Mesenchymal stem cell (in vitro differentiated cells and primary cell): Measurements from ENCODE around the gene TRAPPC2. TPM values are rescaled to one million over a fixed set of nuclear protein-coding genes. Genes with fewer than 3 reads are reported as not detected.
A peak's percentile ranks its signal among the peaks of the same experiment; 100 is the strongest.

Experiments used
- DNase-seq: peaks from one replicate; pipeline ENCODE4 v3.0.0-alpha.2; 2013
- H2AFZ ChIP-seq: one replicate; pipeline ENCODE4 v1.6.1; 2013; ENCODE audit warnings: low read depth, mild to moderate bottlenecking, control low read depth, inconsistent platforms, low read length, moderate library complexity
- H2AK5ac ChIP-seq: 2 replicates; pipeline ENCODE4 v1.6.1; 2013; ENCODE audit warnings: low read length, moderate library complexity, mild to moderate bottlenecking, inconsistent platforms; ENCODE audit not compliant: severe bottlenecking
- H2BK120ac ChIP-seq: one replicate; pipeline ENCODE4 v1.6.1; 2013; ENCODE audit warnings: low read depth, mild to moderate bottlenecking, inconsistent platforms, low read length, moderate library complexity
- H2BK12ac ChIP-seq, 2 experiments: one replicate each; pipeline ENCODE4 v1.6.1; 2013; ENCODE audit warnings: inconsistent platforms in 2 of 2, low read length in 2 of 2, mild to moderate bottlenecking in 2 of 2, moderate library complexity in 2 of 2, control low read depth in 1 of 2
- H2BK15ac ChIP-seq: one replicate; pipeline ENCODE4 v1.6.1; 2013; ENCODE audit warnings: mild to moderate bottlenecking, low read depth, inconsistent platforms; ENCODE audit not compliant: poor library complexity, severe bottlenecking
- H2BK5ac ChIP-seq: 2 replicates; pipeline ENCODE4 v1.6.1; 2013; ENCODE audit warnings: low read depth, mild to moderate bottlenecking, low read length, control low read depth, inconsistent platforms; ENCODE audit not compliant: poor library complexity, severe bottlenecking
- H3K14ac ChIP-seq, 2 experiments: one replicate each; pipeline ENCODE4 v1.6.1; 2013; ENCODE audit warnings: inconsistent platforms in 2 of 2, low read length in 2 of 2, control low read depth in 1 of 2, mild to moderate bottlenecking in 1 of 2, moderate library complexity in 1 of 2
- H3K18ac ChIP-seq, 2 experiments: one replicate each; pipeline ENCODE4 v1.6.1; 2013; ENCODE audit warnings: inconsistent platforms in 2 of 2, low read length in 2 of 2, control low read depth in 1 of 2, low read depth in 1 of 2, mild to moderate bottlenecking in 1 of 2
- H3K23ac ChIP-seq, 2 experiments: one replicate each; pipeline ENCODE4 v1.6.1; 2013; ENCODE audit warnings: inconsistent platforms in 2 of 2, low read length in 2 of 2, mild to moderate bottlenecking in 2 of 2, moderate library complexity in 2 of 2, control low read depth in 1 of 2
- H3K27ac ChIP-seq: 2 replicates; pipeline ENCODE4 v1.5.1; 2013; ENCODE audit warnings: mild to moderate bottlenecking, moderate library complexity, low read length, control low read depth, inconsistent platforms; ENCODE audit not compliant: poor library complexity, severe bottlenecking
- H3K27me3 ChIP-seq, 2 experiments: 2 replicates each; pipeline versions ENCODE4 v1.6.1 to v1.7.0; 2013; ENCODE audit warnings: low read length in 2 of 2, mild to moderate bottlenecking in 2 of 2, moderate library complexity in 2 of 2, control low read depth in 1 of 2, inconsistent platforms in 1 of 2; ENCODE audit not compliant: control insufficient read depth in 1 of 2, insufficient read depth in 1 of 2
- H3K36me3 ChIP-seq, 2 experiments: 2 replicates each; pipeline versions ENCODE4 v1.6.1 to v1.7.0; 2013; ENCODE audit warnings: low read length in 2 of 2, control low read depth in 1 of 2, inconsistent platforms in 1 of 2, low read depth in 1 of 2, mild to moderate bottlenecking in 1 of 2; ENCODE audit not compliant: insufficient read depth in 2 of 2, control insufficient read depth in 1 of 2
- H3K4ac ChIP-seq, 2 experiments: one replicate each; pipeline ENCODE4 v1.6.1; 2013; ENCODE audit warnings: inconsistent platforms in 2 of 2, low read length in 2 of 2, mild to moderate bottlenecking in 2 of 2, moderate library complexity in 2 of 2, control low read depth in 1 of 2, low read depth in 1 of 2
- H3K4me1 ChIP-seq: 2 replicates; pipeline ENCODE4 v1.6.1; 2013; ENCODE audit warnings: low read depth, low read length, control low read depth; ENCODE audit not compliant: control insufficient read depth, insufficient read depth
- H3K4me2 ChIP-seq: 2 replicates; pipeline ENCODE4 v1.6.1; 2013; ENCODE audit warnings: low read length, mild to moderate bottlenecking, inconsistent platforms; ENCODE audit not compliant: poor library complexity, severe bottlenecking
- H3K4me3 ChIP-seq, 2 experiments: 2 replicates each; pipeline versions ENCODE4 v1.5.1 to v1.7.0; 2013; ENCODE audit warnings: low read length in 2 of 2, mild to moderate bottlenecking in 2 of 2, control low read depth in 1 of 2, low read depth in 1 of 2; ENCODE audit not compliant: insufficient read depth in 1 of 2
- H3K79me1 ChIP-seq: replicated peaks from 2 replicates; pipeline ENCODE4 v1.6.1; 2013; ENCODE audit warnings: mild to moderate bottlenecking, control low read depth, low read length, inconsistent platforms; ENCODE audit not compliant: poor library complexity, severe bottlenecking
- H3K9ac ChIP-seq: 2 replicates; pipeline ENCODE4 v1.7.0; 2013; ENCODE audit warnings: mild to moderate bottlenecking, low read length, moderate library complexity
- H3K9me3 ChIP-seq: 2 replicates; pipeline ENCODE4 v1.7.0; 2013; ENCODE audit warnings: mild to moderate bottlenecking, low read length; ENCODE audit not compliant: control insufficient read depth
- H4K8ac ChIP-seq: one replicate; pipeline ENCODE4 v1.6.1; 2013; ENCODE audit warnings: inconsistent platforms, mild to moderate bottlenecking, low read length, moderate library complexity
- H4K91ac ChIP-seq: one replicate; pipeline ENCODE4 v1.6.1; 2013; ENCODE audit warnings: mild to moderate bottlenecking, low read length, inconsistent platforms
- WGBS: methylation state at CpG from one replicate; pipeline ENCODE4 v1.1.7; 2013; ENCODE audit warnings: mixed read lengths; 5-methylcytosine and 5-hydroxymethylcytosine counted together
- polyA plus RNA-seq, 2 experiments: library from polyadenylated mRNA; stranded (reverse); fragments of 200-250 nt; gene quantifications; one replicate each; pipeline ENCODE4 v1.2.3, GENCODE V29; 2013

Gene TRAPPC2
- 6.8 TPM for polyA plus RNA-seq (2013, experiment 1 of 2)
- polyA plus RNA-seq (2013, experiment 2 of 2), result 8.0 TPM

GRCh38 chrX:13734278-13735172 lies at the start of gene TRAPPC2, which contains the start of gene OFD1:
TRAPPC2 (minus strand) TSS chrX:13734620; CDS start chrX:13719963, 14,657 bp downstream.
OFD1 (plus strand) TSS chrX:13734748; CDS start chrX:13735072, 324 bp downstream.
- Histone ChIP-seq H3K4me2 (peak within 1 kb of the TSS; percentile 63), H4K8ac (no peak within 1 kb of the TSS), H2AK5ac (no peak within 1 kb of the TSS), H3K9ac (peak within 1 kb of the TSS; percentile 96), H2BK5ac (peak within 1 kb of the TSS; percentile 90), H2BK15ac (no peak within 1 kb of the TSS), H3K23ac (no peak within 1 kb of the TSS), H3K9me3 (no peaks in the 10 kb centered on the region), H3K4ac (peak within 1 kb of the TSS in 1 of 2 experiments; percentile 67), H3K4me1 (no peaks in the 10 kb centered on the region), H3K36me3 (peaks cover 0 to 20% of the 10 kb centered on the region in 2 experiments), H3K4me3 (peak within 1 kb of the TSS; percentile 70 to 97), H3K27me3 (peaks cover 0 to 16% of the 10 kb centered on the region in 2 experiments), H3K79me1 (peaks cover 1% of the 10 kb centered on the region), H3K18ac (peak within 1 kb of the TSS; percentile 52 to 87), H4K91ac (no peak within 1 kb of the TSS), H2AFZ (peak within 1 kb of the TSS; percentile 91), H3K14ac (peak within 1 kb of the TSS in 1 of 2 experiments; percentile 79), H2BK12ac (peak within 1 kb of the TSS in 1 of 2 experiments; percentile 63), H3K27ac (peak within 1 kb of the TSS; percentile 89), H2BK120ac (peak within 1 kb of the TSS; percentile 54)
- WGBS, result under 1% methylated on average over 61 of the region's 75 CpGs
- DNase-seq, result peak; percentile 95

- Histone ChIP-seq H3K9me3 (no peaks in the 10 kb centered on the region), H3K27ac (no peak overlapping the region), H3K79me1 (no peaks in the 10 kb centered on the region), H3K4me1 (no peaks in the 10 kb centered on the region), H3K4me3 (no peak overlapping the region), H4K8ac (no peak overlapping the region), H3K27me3 (peaks cover 0 to 23% of the 10 kb centered on the region in 2 experiments), H3K23ac (no peak overlapping the region), H2BK120ac (no peak overlapping the region), H2BK5ac (no peak overlapping the region), H3K4ac (no peak overlapping the region), H2BK15ac (no peak overlapping the region), H3K14ac (no peak overlapping the region), H4K91ac (no peak overlapping the region), H3K4me2 (no peak overlapping the region), H3K9ac (no peak overlapping the region), H2BK12ac (no peak overlapping the region), H3K36me3 (peaks cover 3 to 10% of the 10 kb centered on the region in 2 experiments), H2AK5ac (no peak overlapping the region), H3K18ac (no peak overlapping the region), H2AFZ (no peak overlapping the region)
- WGBS, result 87% methylated on average over 7 of the region's 7 CpGs
- DNase-seq, result no peak
Measured at GRCh38 chrX:13780868-13781427, 46.5 kb upstream of the TRAPPC2 start.

- WGBS, result 60% methylated on average over 2 of the region's 2 CpGs
- Histone ChIP-seq H2BK12ac (no peak overlapping the region), H2BK120ac (no peak overlapping the region), H2BK15ac (no peak overlapping the region), H3K4me1 (no peaks in the 10 kb centered on the region), H4K8ac (no peak overlapping the region), H3K4ac (no peak overlapping the region), H2AK5ac (no peak overlapping the region), H3K9me3 (no peaks in the 10 kb centered on the region), H3K4me3 (no peak overlapping the region), H3K18ac (no peak overlapping the region), H3K14ac (no peak overlapping the region), H3K79me1 (no peaks in the 10 kb centered on the region), H2AFZ (no peak overlapping the region), H3K27ac (no peak overlapping the region), H3K4me2 (no peak overlapping the region), H3K9ac (no peak overlapping the region), H2BK5ac (no peak overlapping the region), H3K23ac (no peak overlapping the region), H4K91ac (no peak overlapping the region), H3K27me3 (peaks cover 0 to 14% of the 10 kb centered on the region in 2 experiments), H3K36me3 (peaks cover 3 to 30% of the 10 kb centered on the region in 2 experiments)
- no peak for DNase-seq
Measured at GRCh38 chrX:13778916-13779315, 44.5 kb upstream of the TRAPPC2 start.

DNA sequence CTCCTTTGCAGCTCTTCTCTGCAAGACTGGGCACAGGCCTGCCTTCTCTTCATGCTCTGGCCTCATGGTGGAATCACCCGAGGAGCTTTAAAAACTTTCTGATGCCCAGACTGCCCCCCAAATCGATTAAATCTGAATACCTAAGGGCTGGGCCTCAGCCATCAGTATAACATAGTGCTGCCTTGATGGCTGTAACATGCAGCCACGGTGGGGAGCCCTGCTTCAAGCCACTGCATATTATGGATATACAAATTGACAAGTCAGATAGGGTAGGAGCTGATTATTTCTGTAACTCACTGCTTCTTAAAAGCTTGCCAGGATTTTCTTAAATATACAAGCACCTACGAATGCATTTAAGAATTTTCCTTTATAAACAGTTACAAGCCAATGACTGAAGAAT lies 42.0 kb upstream of the TRAPPC2 start:
- H2BK5ac ChIP-seq, result no peak overlapping the region
- no peak for DNase-seq
- H2BK15ac ChIP-seq, result no peak overlapping the region
- no peak overlapping the region for H4K91ac ChIP-seq
- H3K4me1 ChIP-seq, result no peaks in the 10 kb centered on the region
- no peak overlapping the region for H3K18ac ChIP-seq
- H3K4ac ChIP-seq, result no peak overlapping the region
- H2BK12ac ChIP-seq, result no peak overlapping the region
- no peaks in the 10 kb centered on the region for H3K9me3 ChIP-seq
- H2AK5ac ChIP-seq, result no peak overlapping the region
- H3K36me3 ChIP-seq, result peaks cover 3 to 40% of the 10 kb centered on the region in 2 experiments
- no peak overlapping the region for H3K27ac ChIP-seq
- H2BK120ac ChIP-seq, result no peak overlapping the region
- no peaks in the 10 kb centered on the region for H3K27me3 ChIP-seq
- H3K9ac ChIP-seq, result no peak overlapping the region
- no peak overlapping the region for H3K4me3 ChIP-seq
- no peak overlapping the region for H3K14ac ChIP-seq
- 76% methylated on average over 3 of the region's 4 CpGs for WGBS
- H3K4me2 ChIP-seq, result no peak overlapping the region
- no peak overlapping the region for H4K8ac ChIP-seq
- no peaks in the 10 kb centered on the region for H3K79me1 ChIP-seq
- H3K23ac ChIP-seq, result no peak overlapping the region
- no peak overlapping the region for H2AFZ ChIP-seq
